GM12878 (cell line): ENCODE results near the gene CCDC28A. TPM values are rescaled to one million over a fixed set of nuclear protein-coding genes. Genes with fewer than 3 reads are reported as not detected.

ENCODE experiments used
- ATAC-seq: fragments of 200-7000 bp; cut with Tn5 transposase; 3 replicates; pipeline ENCODE4 v1.9.1; 2020; ENCODE audit warnings: mild to moderate bottlenecking, moderate library complexity
- BruUV-seq: library from RNA; stranded (reverse); fragments of 400-500 nt; replicated peaks from 2 replicates; lab custom pipeline; 2021; lab: Mats Ljungman, UMichigan
- CTCF ChIA-PET: fragments of 300-600 bp; sonication (Branson Sonifier 250); formaldehyde crosslinking; extraction: SDS; loops from one replicate; lab custom pipeline; 2021; ENCODE audit warnings: inconsistent platforms; lab: Yijun Ruan, JAX
- POLR2A ChIA-PET: fragments of 350-600 bp; formaldehyde crosslinking; extraction: SDS; loops from one replicate; lab custom pipeline; 2021; ENCODE audit warnings: inconsistent platforms; lab: Charles Lee
- RAD21 ChIA-PET: fragments of 300-600 bp; sonication (Branson Sonifier 250); formaldehyde crosslinking; loops from one replicate; lab custom pipeline; 2023; ENCODE audit warnings: antibody characterized with exemption; ENCODE audit not compliant: unreplicated experiment; lab: Charles Lee
- SMC1A ChIA-PET: fragments of 300-600 bp; sonication (Branson Sonifier 250); formaldehyde crosslinking; loops from one replicate; lab custom pipeline; 2023; ENCODE audit not compliant: unreplicated experiment, uncharacterized antibody; lab: Charles Lee
- DNase-seq: peaks from one replicate; pipeline ENCODE4 v3.0.0-alpha.2; 2011; ENCODE audit warnings: low read depth, low spot score
- FAIRE-seq: peaks from 3 replicates; lab custom pipeline; 2011; peaks lifted over from hg19 to GRCh38; lab: Jason Lieb, UNC
- H2AFZ ChIP-seq: 2 replicates; pipeline ENCODE4 v1.6.0; 2011; ENCODE audit warnings: low read depth, low read length, control low read depth; ENCODE audit not compliant: control insufficient read depth
- H3K27ac ChIP-seq: 2 replicates; pipeline ENCODE4 v1.5.1; 2011; ENCODE audit warnings: control low read depth; ENCODE audit not compliant: control insufficient read depth, insufficient read depth
- H3K27me3 ChIP-seq, 2 experiments: replicated peaks in 1 of 2; 2 replicates each; pipeline versions ENCODE4 v1.6.0 to v1.6.1; 2011; ENCODE audit warnings: low read length in 1 of 2; ENCODE audit not compliant: control insufficient read depth in 2 of 2, insufficient read depth in 2 of 2
- H3K36me3 ChIP-seq, 2 experiments: 2 replicates each; pipeline ENCODE4 v1.5.1; 2011; ENCODE audit warnings: low read length in 1 of 2; ENCODE audit not compliant: control insufficient read depth in 2 of 2, insufficient read depth in 2 of 2
- H3K4me1 ChIP-seq: 2 replicates; pipeline ENCODE4 v1.6.1; 2011; ENCODE audit warnings: mild to moderate bottlenecking, low read length, moderate library complexity, mixed read lengths; ENCODE audit not compliant: control insufficient read depth, insufficient read depth
- H3K4me2 ChIP-seq: 2 replicates; pipeline ENCODE4 v1.6.0; 2011; ENCODE audit warnings: control low read depth; ENCODE audit not compliant: control insufficient read depth, insufficient read depth
- H3K4me3 ChIP-seq: fragments of 200-600 bp; sonication (generic); 2 replicates; pipeline ENCODE4 v1.5.1; 2016
- H3K79me2 ChIP-seq: 2 replicates; pipeline ENCODE4 v1.6.0; 2011; ENCODE audit warnings: low read length; ENCODE audit not compliant: control insufficient read depth, insufficient read depth
- H3K9ac ChIP-seq: 2 replicates; pipeline ENCODE4 v1.8.0; 2011; ENCODE audit warnings: low read length, control low read depth, mixed read lengths; ENCODE audit not compliant: control insufficient read depth, insufficient read depth
- H3K9me3 ChIP-seq: replicated peaks from 3 replicates; pipeline ENCODE4 v1.5.1; 2011; ENCODE audit warnings: mild to moderate bottlenecking, low read length; ENCODE audit not compliant: control insufficient read depth, insufficient read depth
- H4K20me1 ChIP-seq: 2 replicates; pipeline ENCODE4 v1.6.0; 2011; ENCODE audit not compliant: control insufficient read depth, insufficient read depth
- CHD4 ChIP-seq: fragments of 200-600 bp; sonication (generic); IDR thresholded peaks from 2 replicates; pipeline ENCODE4 v1.6.1; 2016; ENCODE audit warnings: mild to moderate bottlenecking
- ESRRA ChIP-seq: IDR thresholded peaks from 2 replicates; pipeline ENCODE4 v1.6.1; 2012; ENCODE audit warnings: mild to moderate bottlenecking, low read length, improper control_type of control experiment
- HSF1 ChIP-seq: fragments of 150-350 bp; IDR thresholded peaks from 2 replicates; pipeline ENCODE4 v1.6.1; 2014; ENCODE audit warnings: mild to moderate bottlenecking, low read depth, low read length
- JUNB ChIP-seq: IDR thresholded peaks from 2 replicates; pipeline ENCODE4 v1.6.1; 2016; ENCODE audit warnings: antibody characterized with exemption, mild to moderate bottlenecking
- MXI1 ChIP-seq: fragments of 150-350 bp; IDR thresholded peaks from 2 replicates; pipeline ENCODE4 v1.6.1; 2011; ENCODE audit warnings: low read depth, mild to moderate bottlenecking, inconsistent platforms, low read length, improper control_type of control experiment
- MYB ChIP-seq: fragments of 150-350 bp; IDR thresholded peaks from 2 replicates; pipeline ENCODE4 v1.6.1; 2014; ENCODE audit warnings: mild to moderate bottlenecking, low read depth, low read length, borderline replicate concordance
- NFIC ChIP-seq: IDR thresholded peaks from 2 replicates; pipeline ENCODE4 v1.6.1; 2012; ENCODE audit warnings: low read depth, mild to moderate bottlenecking, inconsistent platforms, low read length, moderate library complexity
- POLR2AphosphoS2 ChIP-seq: IDR thresholded peaks from 2 replicates; pipeline ENCODE4 v1.6.1; 2011; ENCODE audit warnings: low read depth, mild to moderate bottlenecking, low read length, improper control_type of control experiment, moderate library complexity
- RAD51 ChIP-seq: fragments of 450-650 bp; IDR thresholded peaks from 2 replicates; pipeline ENCODE4 v1.6.1; 2016; ENCODE audit warnings: moderate library complexity, mild to moderate bottlenecking, inconsistent platforms
- RCOR1 ChIP-seq: conservative IDR thresholded peaks from 2 replicates; pipeline ENCODE4 v1.6.1; 2012; ENCODE audit warnings: low read depth, low read length, improper control_type of control experiment
- RFX5 ChIP-seq: IDR thresholded peaks from 2 replicates; pipeline ENCODE4 v1.6.1; 2011; ENCODE audit warnings: low read depth, low read length, improper control_type of control experiment
- ZBTB33 ChIP-seq: fragments of 450-650 bp; IDR thresholded peaks from 2 replicates; pipeline ENCODE4 v1.6.1; 2017; ENCODE audit warnings: mild to moderate bottlenecking
- WGBS: methylation state at CpG from one replicate; pipeline ENCODE4 v1.1.6; 2016; ENCODE audit warnings: low lambda C conversion rate; ENCODE audit not compliant: insufficient replicate concordance, insufficient coverage; ENCODE audit errors: missing lambda C conversion rate; 5-methylcytosine and 5-hydroxymethylcytosine counted together
- in situ Hi-C: fragments of 300-500 bp; cut with MboI; formaldehyde crosslinking; loops from 9 replicates; pipeline ENCODE4 v1.14.3; 2018; ENCODE audit warnings: mixed read lengths
- intact Hi-C: fragments of 100-400 bp; cut with micrococcal nuclease; formaldehyde crosslinking; loops from one replicate; pipeline ENCODE4 v1.14.2; 2022; ENCODE audit not compliant: unreplicated experiment
- polyA plus RNA-seq, 11 experiments: library from polyadenylated mRNA; depleted of rRNA in 4 of 11; unstranded in 6 of 11; stranded (reverse) in 5 of 11; fragments of >200 nt; fragmentation: Nextera tagmentation in 4 of 11; fragmentation: Illumina TruSeq in 1 of 11; extraction: Ambion mirVana in 4 of 11; extraction: Trizol in 1 of 11; gene quantifications; 1 replicate in 1 of 11; 2 replicates in 10 of 11; pipeline versions ENCODE4 v1.2.1 to v1.2.3, GENCODE V29; 2011 to 2016; ENCODE audit warnings: inconsistent platforms in 2 of 11, missing spikeins in 2 of 11, low read depth in 1 of 11
- total RNA-seq, 4 experiments: library from RNA; depleted of rRNA in 3 of 4; stranded (reverse); fragments of >200 nt in 3 of 4; fragmentation: Illumina TruSeq in 1 of 4; extraction: Trizol in 1 of 4; gene quantifications; 2 replicates each; pipeline versions ENCODE4 v1.2.1 to v1.2.3, GENCODE V29; 2013 to 2021
- TF ChIP-seq, protein P1 (sequence below): IDR thresholded peaks from 2 replicates; pipeline ENCODE4 v1.6.1; 2012; ENCODE audit warnings: low read depth, low read length, improper control_type of control experiment
- TF ChIP-seq, protein P2 (sequence below): IDR thresholded peaks from 2 replicates; pipeline ENCODE4 v1.6.1; 2012; ENCODE audit warnings: improper control_type of control experiment, low read depth, low read length; ENCODE audit not compliant: insufficient replicate concordance

The CCDC28A gene
- total and polyA plus RNA-seq, 10 of the 15 experiments (the other 5 are each of a cell fraction or from before 2014, with no cell fraction given): 13.5 to 38.8 (median 19.2) TPM

DNA sequence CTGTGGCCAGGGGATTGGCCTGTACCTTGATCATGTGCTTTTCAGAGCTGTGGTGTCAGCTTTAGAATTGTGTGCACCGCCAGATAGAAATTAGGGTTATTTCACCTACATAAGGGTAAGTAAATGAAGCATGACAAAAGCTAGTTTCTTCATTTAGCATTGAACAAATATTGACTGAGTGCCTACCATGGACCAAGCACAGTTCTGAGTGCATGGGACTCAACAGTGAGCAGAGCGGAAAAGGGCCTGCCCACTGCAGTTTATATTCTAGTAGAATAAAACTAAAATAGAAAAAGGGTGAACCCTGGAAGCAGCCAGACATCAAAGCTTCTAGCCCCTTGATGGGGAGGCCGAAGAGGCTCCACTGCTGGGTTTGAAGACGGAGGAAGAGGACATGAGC, 48.0 kb downstream of the CCDC28A start:
- ChIA-PET SMC1A (interaction anchor here (0.7 to 1.9 kb wide), 7 partner anchors 11 to 543 kb away, joined by 3 to 6 read pairs (median 3); partner anchors contain the start of gene REPS1), CTCF (interaction anchor here (1.1 to 1.3 kb wide), 3 partner anchors 8 to 168 kb away, joined by 3 to 4 read pairs (median 4); no protein-coding TSS in a partner anchor), RAD21 (interaction anchor here (1.3 to 1.7 kb wide), 2 partner anchors 164 to 543 kb away, joined by 3 to 7 read pairs; no protein-coding TSS in a partner anchor), POLR2A (interaction anchor here (0.7 kb wide), 1 partner anchor 165 kb away, joined by 3 read pairs; no protein-coding TSS in a partner anchor)
- no peaks in the 10 kb centered on the region for H3K36me3 ChIP-seq
- no peak overlapping the region for H3K4me3 ChIP-seq
- WGBS: 87% methylated on average over 4 of the region's 4 CpGs
- no peaks in the 10 kb centered on the region for H3K79me2 ChIP-seq
- DNase-seq (no peak), FAIRE-seq (no peak), ATAC-seq (no peak)
- in situ Hi-C loops (no loop called here), intact Hi-C loops (no loop called here)
- H2AFZ ChIP-seq: no peak overlapping the region
- no peak overlapping the region for H3K27ac ChIP-seq
- H3K4me2 ChIP-seq: no peak overlapping the region
- no peaks in the 10 kb centered on the region for H3K9me3 ChIP-seq
- H3K27me3 ChIP-seq: no peaks in the 10 kb centered on the region
- no TSS peak for BruUV-seq
- no peak overlapping the region for H3K9ac ChIP-seq
- H4K20me1 ChIP-seq: no peaks in the 10 kb centered on the region
- H3K4me1 ChIP-seq: peaks cover 18% of the 10 kb centered on the region
- TF ChIP-seq RAD51 (no peak), NFIC (no peak), MXI1 (no peak), RFX5 (no peak), ESRRA (no peak), ZBTB33 (no peak), POLR2AphosphoS2 (no peak), RCOR1 (no peak), HSF1 (no peak), JUNB (no peak), CHD4 (no peak), MYB (no peak)
- TF ChIP-seq, protein P1, sequence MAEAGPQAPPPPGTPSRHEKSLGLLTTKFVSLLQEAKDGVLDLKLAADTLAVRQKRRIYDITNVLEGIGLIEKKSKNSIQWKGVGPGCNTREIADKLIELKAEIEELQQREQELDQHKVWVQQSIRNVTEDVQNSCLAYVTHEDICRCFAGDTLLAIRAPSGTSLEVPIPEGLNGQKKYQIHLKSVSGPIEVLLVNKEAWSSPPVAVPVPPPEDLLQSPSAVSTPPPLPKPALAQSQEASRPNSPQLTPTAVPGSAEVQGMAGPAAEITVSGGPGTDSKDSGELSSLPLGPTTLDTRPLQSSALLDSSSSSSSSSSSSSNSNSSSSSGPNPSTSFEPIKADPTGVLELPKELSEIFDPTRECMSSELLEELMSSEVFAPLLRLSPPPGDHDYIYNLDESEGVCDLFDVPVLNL: no peak
- TF ChIP-seq, protein P2, sequence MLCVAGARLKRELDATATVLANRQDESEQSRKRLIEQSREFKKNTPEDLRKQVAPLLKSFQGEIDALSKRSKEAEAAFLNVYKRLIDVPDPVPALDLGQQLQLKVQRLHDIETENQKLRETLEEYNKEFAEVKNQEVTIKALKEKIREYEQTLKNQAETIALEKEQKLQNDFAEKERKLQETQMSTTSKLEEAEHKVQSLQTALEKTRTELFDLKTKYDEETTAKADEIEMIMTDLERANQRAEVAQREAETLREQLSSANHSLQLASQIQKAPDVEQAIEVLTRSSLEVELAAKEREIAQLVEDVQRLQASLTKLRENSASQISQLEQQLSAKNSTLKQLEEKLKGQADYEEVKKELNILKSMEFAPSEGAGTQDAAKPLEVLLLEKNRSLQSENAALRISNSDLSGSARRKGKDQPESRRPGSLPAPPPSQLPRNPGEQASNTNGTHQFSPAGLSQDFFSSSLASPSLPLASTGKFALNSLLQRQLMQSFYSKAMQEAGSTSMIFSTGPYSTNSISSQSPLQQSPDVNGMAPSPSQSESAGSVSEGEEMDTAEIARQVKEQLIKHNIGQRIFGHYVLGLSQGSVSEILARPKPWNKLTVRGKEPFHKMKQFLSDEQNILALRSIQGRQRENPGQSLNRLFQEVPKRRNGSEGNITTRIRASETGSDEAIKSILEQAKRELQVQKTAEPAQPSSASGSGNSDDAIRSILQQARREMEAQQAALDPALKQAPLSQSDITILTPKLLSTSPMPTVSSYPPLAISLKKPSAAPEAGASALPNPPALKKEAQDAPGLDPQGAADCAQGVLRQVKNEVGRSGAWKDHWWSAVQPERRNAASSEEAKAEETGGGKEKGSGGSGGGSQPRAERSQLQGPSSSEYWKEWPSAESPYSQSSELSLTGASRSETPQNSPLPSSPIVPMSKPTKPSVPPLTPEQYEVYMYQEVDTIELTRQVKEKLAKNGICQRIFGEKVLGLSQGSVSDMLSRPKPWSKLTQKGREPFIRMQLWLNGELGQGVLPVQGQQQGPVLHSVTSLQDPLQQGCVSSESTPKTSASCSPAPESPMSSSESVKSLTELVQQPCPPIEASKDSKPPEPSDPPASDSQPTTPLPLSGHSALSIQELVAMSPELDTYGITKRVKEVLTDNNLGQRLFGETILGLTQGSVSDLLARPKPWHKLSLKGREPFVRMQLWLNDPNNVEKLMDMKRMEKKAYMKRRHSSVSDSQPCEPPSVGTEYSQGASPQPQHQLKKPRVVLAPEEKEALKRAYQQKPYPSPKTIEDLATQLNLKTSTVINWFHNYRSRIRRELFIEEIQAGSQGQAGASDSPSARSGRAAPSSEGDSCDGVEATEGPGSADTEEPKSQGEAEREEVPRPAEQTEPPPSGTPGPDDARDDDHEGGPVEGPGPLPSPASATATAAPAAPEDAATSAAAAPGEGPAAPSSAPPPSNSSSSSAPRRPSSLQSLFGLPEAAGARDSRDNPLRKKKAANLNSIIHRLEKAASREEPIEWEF: no peak
